Activated CD8-positive, alpha-beta T cell treated with anti-CD3 and anti-CD28 coated beads for 36 hours (primary cell): ENCODE measurements around the gene RMI2. TPM values are rescaled to one million over a fixed set of nuclear protein-coding genes. Genes with fewer than 3 reads are reported as not detected.

Experiments
- ATAC-seq: fragments of 200-7000 bp; cut with Tn5 transposase; one replicate; pipeline ENCODE4 v1.10.0; 2021; ENCODE audit warnings: mild to moderate bottlenecking, moderate library complexity
- CTCF ChIA-PET: fragments of 350-600 bp; sonication (Branson Sonifier 250); formaldehyde crosslinking; loops from one replicate; lab custom pipeline; 2021; ENCODE audit warnings: antibody characterized with exemption; lab: Charles Lee
- POLR2A ChIA-PET: fragments of 350-600 bp; sonication (Branson Sonifier 250); formaldehyde crosslinking; loops from one replicate; lab custom pipeline; 2021; ENCODE audit warnings: antibody characterized with exemption; lab: Charles Lee
- DNase-seq: peaks from one replicate; pipeline ENCODE4 v3.0.0-alpha.2; 2020
- H3K27ac Mint-ChIP-seq: one replicate; pipeline ENCODE4 v1.8.0; 2021; ENCODE audit warnings: mild to moderate bottlenecking, mixed read lengths
- H3K27me3 Mint-ChIP-seq: one replicate; pipeline ENCODE4 v1.8.0; 2021; ENCODE audit warnings: mixed read lengths
- H3K36me3 Mint-ChIP-seq: one replicate; pipeline ENCODE4 v1.8.0; 2021; ENCODE audit warnings: low read depth, mixed read lengths
- H3K4me1 Mint-ChIP-seq: one replicate; pipeline ENCODE4 v1.8.0; 2021; ENCODE audit warnings: low read depth, mixed read lengths
- H3K4me3 Mint-ChIP-seq: one replicate; pipeline ENCODE4 v1.8.0; 2021; ENCODE audit warnings: mild to moderate bottlenecking, moderate library complexity, mixed read lengths
- H3K9me3 Mint-ChIP-seq: one replicate; pipeline ENCODE4 v1.8.0; 2021; ENCODE audit warnings: mixed read lengths
- intact Hi-C: fragments of 100-400 bp; cut with micrococcal nuclease; formaldehyde crosslinking; loops from one replicate; pipeline ENCODE4 v1.10.0; 2022
- total RNA-seq, 2 experiments: library from RNA; stranded (reverse); gene quantifications; one replicate each; pipeline ENCODE4 v1.2.3, GENCODE V29; 2021
- TF ChIP-seq, protein P1 (sequence below): fragments of 200-600 bp; IDR thresholded peaks from one replicate; pipeline ENCODE4 v1.8.0; 2022; ENCODE audit warnings: antibody characterized with exemption, mild to moderate bottlenecking

Gene RMI2
- total RNA-seq, 2 experiments from 2014 or later: 53.1 to 57.7 TPM

- Mint-ChIP-seq H3K36me3 (peaks cover 28% of the 10 kb centered on the region), H3K9me3 (peaks cover 3% of the 10 kb centered on the region), H3K4me3 (peak overlapping the region; percentile 44), H3K27ac (peak overlapping the region; percentile 92), H3K4me1 (peaks cover 59% of the 10 kb centered on the region), H3K27me3 (peaks cover 10% of the 10 kb centered on the region)
- intact Hi-C loops: loop anchor here (2.0 to 5.0 kb wide), 2 partner anchors 99 to 384 kb away; partner anchors contain the start of gene SOCS1
- ATAC-seq (peak; percentile 9), DNase-seq (peak; percentile 30)
- POLR2A ChIA-PET: interaction anchor here (1.0 to 3.7 kb wide), 7 partner anchors 10 to 131 kb away, joined by 4 to 57 read pairs (median 5); partner anchors contain the start of genes RMI2 and SOCS1
- CTCF ChIA-PET: interaction anchor here (0.8 to 7.1 kb wide), 20 partner anchors 9 to 407 kb away, joined by 3 to 88 read pairs (median 4); partner anchors contain the start of gene SOCS1
- TF ChIP-seq, protein P1, sequence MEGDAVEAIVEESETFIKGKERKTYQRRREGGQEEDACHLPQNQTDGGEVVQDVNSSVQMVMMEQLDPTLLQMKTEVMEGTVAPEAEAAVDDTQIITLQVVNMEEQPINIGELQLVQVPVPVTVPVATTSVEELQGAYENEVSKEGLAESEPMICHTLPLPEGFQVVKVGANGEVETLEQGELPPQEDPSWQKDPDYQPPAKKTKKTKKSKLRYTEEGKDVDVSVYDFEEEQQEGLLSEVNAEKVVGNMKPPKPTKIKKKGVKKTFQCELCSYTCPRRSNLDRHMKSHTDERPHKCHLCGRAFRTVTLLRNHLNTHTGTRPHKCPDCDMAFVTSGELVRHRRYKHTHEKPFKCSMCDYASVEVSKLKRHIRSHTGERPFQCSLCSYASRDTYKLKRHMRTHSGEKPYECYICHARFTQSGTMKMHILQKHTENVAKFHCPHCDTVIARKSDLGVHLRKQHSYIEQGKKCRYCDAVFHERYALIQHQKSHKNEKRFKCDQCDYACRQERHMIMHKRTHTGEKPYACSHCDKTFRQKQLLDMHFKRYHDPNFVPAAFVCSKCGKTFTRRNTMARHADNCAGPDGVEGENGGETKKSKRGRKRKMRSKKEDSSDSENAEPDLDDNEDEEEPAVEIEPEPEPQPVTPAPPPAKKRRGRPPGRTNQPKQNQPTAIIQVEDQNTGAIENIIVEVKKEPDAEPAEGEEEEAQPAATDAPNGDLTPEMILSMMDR: no peak
Observed at GRCh38 chr16:11355862-11356261, 10.6 kb downstream of the RMI2 start.

GRCh38 chr16:11356573-11357331, 11.5 kb downstream of the RMI2 start:
- POLR2A ChIA-PET: interaction anchor here (1.0 to 3.7 kb wide), 4 partner anchors 31 to 105 kb away, joined by 3 to 57 read pairs (median 4); partner anchors contain the start of gene SOCS1
- Mint-ChIP-seq H3K36me3 (peaks cover 21% of the 10 kb centered on the region), H3K4me1 (peaks cover 62% of the 10 kb centered on the region), H3K27me3 (peaks cover 13% of the 10 kb centered on the region), H3K4me3 (no peak overlapping the region), H3K9me3 (peaks cover 3% of the 10 kb centered on the region), H3K27ac (no peak overlapping the region)
- intact Hi-C loops: loop anchor here (5.0 kb wide), 1 partner anchor 384 kb away; no protein-coding TSS in a partner anchor
- TF ChIP-seq, protein P1: peak; percentile 65
- CTCF ChIA-PET: interaction anchor here (0.8 to 7.1 kb wide), 22 partner anchors 10 to 408 kb away, joined by 3 to 88 read pairs (median 4); partner anchors contain the start of gene SOCS1
- DNase-seq: peak; percentile 70
- no peak for ATAC-seq

DNA sequence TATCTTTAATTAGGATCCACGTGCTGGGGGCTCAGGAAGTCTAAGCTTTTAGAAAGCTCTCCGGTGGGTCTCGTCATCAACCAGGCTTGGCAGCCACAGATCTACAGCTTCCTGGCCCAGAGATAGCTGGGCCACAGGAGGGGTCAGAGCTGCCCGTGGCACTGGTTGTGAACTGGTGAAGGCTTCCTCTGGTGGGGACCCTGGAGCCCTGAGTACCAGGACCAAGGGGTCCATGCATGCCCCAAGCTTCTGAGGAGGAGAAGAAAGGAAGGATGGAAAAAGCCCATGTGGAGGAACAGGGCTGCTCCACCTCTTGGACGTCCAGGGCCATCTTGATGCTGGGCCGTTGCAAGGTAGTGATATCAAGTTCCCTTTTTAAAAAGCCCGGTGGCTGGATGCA, 13.3 kb downstream of the RMI2 start:
- TF ChIP-seq, protein P1: no peak
- Mint-ChIP-seq H3K27ac (no peak overlapping the region), H3K36me3 (peaks cover 9% of the 10 kb centered on the region), H3K27me3 (peaks cover 15% of the 10 kb centered on the region), H3K4me1 (peaks cover 71% of the 10 kb centered on the region), H3K9me3 (no peaks in the 10 kb centered on the region), H3K4me3 (no peak overlapping the region)
- no peak for DNase-seq
- ATAC-seq: no peak
- intact Hi-C loops: loop anchor here (5.0 kb wide), 1 partner anchor 386 kb away; no protein-coding TSS in a partner anchor
- POLR2A ChIA-PET: interaction anchor here (0.9 to 4.2 kb wide), 5 partner anchors 11 to 106 kb away, joined by 3 to 19 read pairs (median 4); partner anchors contain the start of gene SOCS1
- CTCF ChIA-PET: interaction anchor here (1.1 to 7.1 kb wide), 7 partner anchors 13 to 409 kb away, joined by 3 to 88 read pairs (median 7); partner anchors contain the start of gene SOCS1

DNA sequence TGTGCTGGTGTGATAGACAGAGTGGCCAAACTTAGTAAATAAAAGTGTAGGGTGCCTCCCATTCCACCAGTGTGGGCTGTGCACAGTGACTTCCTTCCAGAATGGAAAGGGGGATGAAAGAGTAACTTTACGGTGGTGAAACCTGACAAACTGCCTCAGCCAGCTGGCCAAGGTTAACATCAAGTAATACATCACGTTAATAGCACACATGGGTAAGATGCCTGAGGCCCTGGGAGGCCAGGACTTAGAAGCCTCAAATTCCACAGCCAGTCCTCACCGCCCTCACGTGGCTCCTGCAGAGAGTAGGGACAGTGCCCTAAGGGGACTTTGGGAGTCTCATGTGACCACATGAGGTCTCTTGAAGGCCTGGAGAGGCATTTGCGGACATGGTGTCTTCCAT, 14.1 kb downstream of the RMI2 start:
- ChIA-PET CTCF (interaction anchor here (0.6 to 7.1 kb wide), 5 partner anchors 13 to 410 kb away, joined by 3 to 88 read pairs (median 7); partner anchors contain the start of gene SOCS1), POLR2A (interaction anchor here (0.8 to 4.2 kb wide), 6 partner anchors 12 to 107 kb away, joined by 3 to 19 read pairs (median 4); partner anchors contain the start of genes PRM3 and SOCS1)
- intact Hi-C loops: loop anchor here (5.0 kb wide), 1 partner anchor 387 kb away; no protein-coding TSS in a partner anchor
- H3K4me3 Mint-ChIP-seq: no peak overlapping the region
- DNase-seq (no peak), ATAC-seq (no peak)
- peaks cover 15% of the 10 kb centered on the region for H3K27me3 Mint-ChIP-seq
- peaks cover 5% of the 10 kb centered on the region for H3K36me3 Mint-ChIP-seq
- no peak overlapping the region for H3K27ac Mint-ChIP-seq
- H3K4me1 Mint-ChIP-seq: peaks cover 65% of the 10 kb centered on the region
- H3K9me3 Mint-ChIP-seq: no peaks in the 10 kb centered on the region
- TF ChIP-seq, protein P1: no peak
